HL-60 (cell line): ENCODE data around the gene KDM3A.
A peak's percentile ranks its signal among the peaks of the same experiment; 100 is the strongest.

ENCODE experiments used
- GABPA ChIP-seq: IDR thresholded peaks from 2 replicates; pipeline ENCODE4 v1.6.1; 2012; ENCODE audit warnings: low read depth
- POLR2AphosphoS5 ChIP-seq: IDR thresholded peaks from 2 replicates; pipeline ENCODE4 v1.6.1; 2012; ENCODE audit warnings: low read depth
- TF ChIP-seq, protein P1 (sequence below): IDR thresholded peaks from one replicate; pipeline ENCODE4 v1.5.1; 2011; ENCODE audit warnings: low read length, control low read depth, inconsistent platforms; ENCODE audit not compliant: insufficient read depth
- TF ChIP-seq, protein P2 (sequence below): IDR thresholded peaks from 2 replicates; pipeline ENCODE4 v1.6.1; 2012; ENCODE audit warnings: low read depth; ENCODE audit not compliant: insufficient replicate concordance

DNA sequence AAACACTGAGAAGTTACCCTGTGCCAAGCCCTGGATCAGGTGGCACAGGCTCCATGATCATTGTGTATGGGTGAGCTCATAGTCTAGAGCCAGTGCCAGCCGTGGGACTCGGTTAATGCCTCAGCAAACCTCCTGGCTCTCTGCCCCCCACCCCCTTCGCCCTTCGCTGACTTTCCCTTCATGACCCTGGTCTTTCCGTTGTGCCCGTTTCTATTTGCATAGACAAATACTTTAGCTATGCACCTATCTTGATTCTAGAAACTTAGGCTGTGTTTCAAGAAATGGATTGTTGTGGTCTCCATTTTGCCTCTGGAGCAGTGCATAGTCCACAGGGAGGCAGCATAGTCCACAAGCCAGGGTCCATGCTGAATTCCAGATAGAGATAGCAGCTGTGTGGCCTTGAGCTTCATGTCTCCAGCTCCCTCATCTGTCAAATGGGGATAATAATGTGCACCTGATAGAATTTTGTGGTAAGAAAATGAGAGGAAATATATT, 44.8 kb upstream of the KDM3A start:
- TF ChIP-seq POLR2AphosphoS5 (no peak), GABPA (no peak)
- TF ChIP-seq, protein P1, sequence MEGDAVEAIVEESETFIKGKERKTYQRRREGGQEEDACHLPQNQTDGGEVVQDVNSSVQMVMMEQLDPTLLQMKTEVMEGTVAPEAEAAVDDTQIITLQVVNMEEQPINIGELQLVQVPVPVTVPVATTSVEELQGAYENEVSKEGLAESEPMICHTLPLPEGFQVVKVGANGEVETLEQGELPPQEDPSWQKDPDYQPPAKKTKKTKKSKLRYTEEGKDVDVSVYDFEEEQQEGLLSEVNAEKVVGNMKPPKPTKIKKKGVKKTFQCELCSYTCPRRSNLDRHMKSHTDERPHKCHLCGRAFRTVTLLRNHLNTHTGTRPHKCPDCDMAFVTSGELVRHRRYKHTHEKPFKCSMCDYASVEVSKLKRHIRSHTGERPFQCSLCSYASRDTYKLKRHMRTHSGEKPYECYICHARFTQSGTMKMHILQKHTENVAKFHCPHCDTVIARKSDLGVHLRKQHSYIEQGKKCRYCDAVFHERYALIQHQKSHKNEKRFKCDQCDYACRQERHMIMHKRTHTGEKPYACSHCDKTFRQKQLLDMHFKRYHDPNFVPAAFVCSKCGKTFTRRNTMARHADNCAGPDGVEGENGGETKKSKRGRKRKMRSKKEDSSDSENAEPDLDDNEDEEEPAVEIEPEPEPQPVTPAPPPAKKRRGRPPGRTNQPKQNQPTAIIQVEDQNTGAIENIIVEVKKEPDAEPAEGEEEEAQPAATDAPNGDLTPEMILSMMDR, result peak; percentile 52
- TF ChIP-seq, protein P2, sequence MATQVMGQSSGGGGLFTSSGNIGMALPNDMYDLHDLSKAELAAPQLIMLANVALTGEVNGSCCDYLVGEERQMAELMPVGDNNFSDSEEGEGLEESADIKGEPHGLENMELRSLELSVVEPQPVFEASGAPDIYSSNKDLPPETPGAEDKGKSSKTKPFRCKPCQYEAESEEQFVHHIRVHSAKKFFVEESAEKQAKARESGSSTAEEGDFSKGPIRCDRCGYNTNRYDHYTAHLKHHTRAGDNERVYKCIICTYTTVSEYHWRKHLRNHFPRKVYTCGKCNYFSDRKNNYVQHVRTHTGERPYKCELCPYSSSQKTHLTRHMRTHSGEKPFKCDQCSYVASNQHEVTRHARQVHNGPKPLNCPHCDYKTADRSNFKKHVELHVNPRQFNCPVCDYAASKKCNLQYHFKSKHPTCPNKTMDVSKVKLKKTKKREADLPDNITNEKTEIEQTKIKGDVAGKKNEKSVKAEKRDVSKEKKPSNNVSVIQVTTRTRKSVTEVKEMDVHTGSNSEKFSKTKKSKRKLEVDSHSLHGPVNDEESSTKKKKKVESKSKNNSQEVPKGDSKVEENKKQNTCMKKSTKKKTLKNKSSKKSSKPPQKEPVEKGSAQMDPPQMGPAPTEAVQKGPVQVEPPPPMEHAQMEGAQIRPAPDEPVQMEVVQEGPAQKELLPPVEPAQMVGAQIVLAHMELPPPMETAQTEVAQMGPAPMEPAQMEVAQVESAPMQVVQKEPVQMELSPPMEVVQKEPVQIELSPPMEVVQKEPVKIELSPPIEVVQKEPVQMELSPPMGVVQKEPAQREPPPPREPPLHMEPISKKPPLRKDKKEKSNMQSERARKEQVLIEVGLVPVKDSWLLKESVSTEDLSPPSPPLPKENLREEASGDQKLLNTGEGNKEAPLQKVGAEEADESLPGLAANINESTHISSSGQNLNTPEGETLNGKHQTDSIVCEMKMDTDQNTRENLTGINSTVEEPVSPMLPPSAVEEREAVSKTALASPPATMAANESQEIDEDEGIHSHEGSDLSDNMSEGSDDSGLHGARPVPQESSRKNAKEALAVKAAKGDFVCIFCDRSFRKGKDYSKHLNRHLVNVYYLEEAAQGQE, result no peak
